ENCODE measurements around the gene SEPTIN8.

GRCh38 chr5:132774896-132775295 lies 2.1 kb downstream of the SEPTIN8 start:
- TF ChIP-seq CTCF (IDR thresholded peaks at IDR 0.05): no peak
- no peak for TF ChIP-seq POLR2A (IDR thresholded peaks at IDR 0.05)
